Activated CD8-positive, alpha-beta memory T cell treated with anti-CD3 and anti-CD28 coated beads, Interleukin-2, amount 50 U/mL, for 4 hours (primary cell): ENCODE data around the gene ZMYM2.
"Not testable (repeated sequence)": the region's sequence is repeated elsewhere in the genome, so short reads cannot be mapped to it uniquely, and the experiment has no call there.

ENCODE experiments used
- DNase-seq: peaks from one replicate; pipeline ENCODE4 v3.0.0-alpha.2; 2020

ZMYM2 gene

GRCh38 chr13:19958155-19959111 is at the start of gene ZMYM2:
Gene ZMYM2, plus strand, starts transcription at chr13:19958727. Its CDS starts 34,346 bp downstream, at chr13:19993073.
- peak; percentile 98 for DNase-seq

GRCh38 chr13:19910336-19911072 is 48.0 kb upstream of the ZMYM2 start:
- DNase-seq, result no peak

- no peak for DNase-seq
Measured at GRCh38 chr13:19927117-19927748, 31.3 kb upstream of the ZMYM2 start.

DNA sequence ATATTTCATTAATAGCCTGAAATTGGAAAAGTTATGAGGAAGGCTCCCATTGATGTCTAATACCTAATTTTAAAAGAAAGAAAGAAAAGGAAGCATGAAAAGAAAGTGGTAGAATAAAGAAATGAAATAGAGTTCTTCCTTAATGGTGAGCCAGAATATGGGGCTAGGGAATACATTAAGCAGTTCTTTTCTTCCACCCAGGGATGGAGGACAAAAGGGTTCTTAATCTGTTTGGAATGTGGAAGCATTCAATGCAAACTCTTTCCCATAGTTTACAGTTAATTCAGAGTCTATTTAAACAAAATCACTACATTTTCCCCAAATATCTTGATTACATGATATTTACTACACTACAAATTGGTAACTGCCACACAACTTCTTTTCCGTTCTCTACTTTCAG is 18.4 kb upstream of the ZMYM2 start:
- DNase-seq, result no peak

- no peak for DNase-seq
Measured at GRCh38 chr13:19950374-19950773, 8.2 kb upstream of the ZMYM2 start.

- DNase-seq, result no peak
Measured at GRCh38 chr13:19952850-19953249, 5.7 kb upstream of the ZMYM2 start.

GRCh38 chr13:19955873-19956559 is 2.5 kb upstream of the ZMYM2 start:
- DNase-seq, result no peak

GRCh38 chr13:19957320-19958154 is 990 bp upstream of the ZMYM2 start:
- DNase-seq, result peak; percentile 85

DNA sequence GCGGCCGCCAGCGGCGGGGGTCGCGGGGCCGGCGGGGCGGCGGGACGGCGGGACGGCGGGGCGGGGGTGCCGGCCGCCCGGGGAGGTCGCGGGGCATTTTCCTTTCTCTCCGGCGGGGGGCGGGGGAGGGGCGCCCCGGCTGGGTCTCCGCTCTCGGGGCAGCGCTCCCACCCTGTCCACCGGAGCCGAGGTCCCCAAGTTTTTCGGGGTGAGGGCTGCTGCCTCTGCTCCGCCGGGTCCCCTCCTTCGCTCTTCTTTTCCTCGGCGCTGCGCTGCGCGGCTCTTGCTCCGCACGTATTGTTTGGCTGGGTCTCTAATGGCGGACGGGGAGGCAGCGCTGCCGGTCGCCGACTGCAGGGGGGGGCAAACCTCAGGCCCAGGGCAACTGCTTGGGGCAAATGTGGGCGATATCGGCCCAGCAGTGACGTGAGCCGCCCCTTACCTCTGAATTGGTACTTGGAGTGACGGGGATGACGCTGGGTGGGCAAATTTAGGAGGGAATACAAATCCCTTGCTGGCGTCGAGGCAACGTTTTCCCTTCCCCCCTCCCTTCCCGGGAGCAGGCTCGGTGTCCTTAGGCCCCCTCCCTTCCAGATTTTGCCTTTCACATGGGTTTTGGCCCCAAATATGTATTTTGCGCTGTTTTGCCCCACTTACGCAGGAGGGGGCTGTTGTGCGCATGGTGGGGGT is 759 bp downstream of the ZMYM2 start:
- DNase-seq, result peak; percentile 70

DNA sequence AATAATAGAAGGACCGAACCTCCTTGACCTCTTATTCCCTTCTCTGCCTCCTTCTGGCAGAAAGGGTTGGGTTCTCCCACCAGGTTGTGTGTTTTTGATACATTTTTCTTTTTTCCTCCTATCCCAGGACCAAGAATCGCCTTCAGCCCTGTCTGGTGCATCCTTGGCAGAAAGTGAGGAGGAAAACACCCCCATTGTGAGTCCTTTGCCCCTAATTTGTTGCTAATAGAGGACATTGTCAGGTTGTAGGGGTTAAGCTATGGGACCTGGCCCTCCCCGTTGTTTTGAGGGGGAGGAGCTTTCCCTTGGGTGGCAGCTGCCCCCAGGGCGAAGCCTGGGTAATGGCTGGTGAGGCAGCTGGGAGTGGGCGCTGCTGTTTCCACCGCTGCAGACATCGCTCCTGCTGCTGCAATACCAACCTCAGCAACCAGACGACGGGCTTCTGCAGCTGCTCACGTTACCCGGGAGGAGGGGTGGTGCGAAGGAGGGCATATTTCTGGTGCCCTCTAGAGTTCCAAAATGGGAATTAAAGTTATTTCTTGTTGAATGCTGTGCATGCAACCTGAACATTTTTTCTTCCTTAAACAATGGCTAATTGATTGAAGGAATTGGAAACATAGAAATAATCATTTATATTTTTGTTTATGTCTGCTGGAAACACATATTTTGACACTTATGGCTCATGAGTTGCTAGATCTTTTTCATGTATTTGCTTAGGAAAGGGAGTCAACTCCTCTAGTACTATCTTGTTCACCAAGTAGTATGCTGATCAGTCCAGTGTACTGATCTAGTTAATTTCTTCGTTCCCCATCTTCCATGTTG is 1.5 kb downstream of the ZMYM2 start:
- DNase-seq, result peak; percentile 79

- no peak for DNase-seq
Measured at GRCh38 chr13:19960653-19960976, 2.1 kb downstream of the ZMYM2 start.

- DNase-seq, result no peak
Measured at GRCh38 chr13:19961489-19961888, 3.0 kb downstream of the ZMYM2 start.

- no peak for DNase-seq
Measured at GRCh38 chr13:19961924-19962323, 3.4 kb downstream of the ZMYM2 start.

DNA sequence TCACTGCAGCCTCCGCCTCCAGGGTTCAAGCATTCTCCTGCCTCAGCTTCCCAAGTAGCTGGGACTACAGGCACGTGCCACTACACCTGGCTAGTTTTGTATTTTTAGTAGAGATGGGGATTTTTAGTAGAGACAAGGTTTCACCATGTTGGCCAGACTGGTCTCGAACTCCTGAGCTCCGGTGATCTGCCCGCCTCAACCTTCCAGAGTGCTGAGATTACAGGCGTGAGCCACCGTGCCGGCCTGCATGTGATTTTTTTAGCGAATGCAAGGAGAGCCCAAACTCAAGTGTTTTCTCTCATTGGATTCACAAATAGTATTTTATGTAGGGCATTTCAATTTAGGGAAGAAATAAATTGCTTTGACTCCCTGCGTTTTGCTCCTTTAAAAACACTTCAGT is 4.4 kb downstream of the ZMYM2 start:
- DNase-seq, result no peak

- DNase-seq, result no peak
Measured at GRCh38 chr13:19967621-19968020, 9.1 kb downstream of the ZMYM2 start.

GRCh38 chr13:19974498-19975009 is 16.0 kb downstream of the ZMYM2 start:
- not testable (repeated sequence) for DNase-seq

- no peak for DNase-seq
Measured at GRCh38 chr13:19978831-19979437, 20.4 kb downstream of the ZMYM2 start.

DNA sequence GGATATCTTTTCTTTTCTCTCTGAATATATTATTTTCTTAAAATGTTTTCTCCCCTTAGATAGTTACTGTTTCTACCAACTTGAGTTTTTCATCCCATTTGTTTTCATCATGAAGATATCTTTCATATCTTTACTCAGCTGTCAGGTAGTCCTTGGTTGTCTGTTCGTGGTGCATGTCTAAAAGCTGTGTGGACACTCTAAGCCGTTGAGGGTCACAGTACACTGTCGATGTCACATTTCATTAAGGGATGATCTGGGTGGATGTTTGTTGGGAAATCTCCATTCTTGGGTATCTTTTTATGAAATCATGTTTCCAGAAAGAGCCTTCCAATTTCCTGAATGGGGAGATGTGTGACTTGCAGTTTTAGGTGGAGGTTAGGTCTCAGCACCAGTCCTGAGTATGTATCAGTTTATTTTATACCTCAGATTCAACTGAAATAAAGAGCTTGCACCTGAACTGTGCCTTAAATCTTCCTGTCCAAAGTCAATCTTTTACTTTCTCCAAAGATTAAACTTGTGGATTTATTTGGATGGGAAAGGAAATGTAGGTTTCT is 23.2 kb downstream of the ZMYM2 start:
- no peak for DNase-seq

GRCh38 chr13:19982447-19983043 is 24.0 kb downstream of the ZMYM2 start:
- no peak for DNase-seq
